GM12878 (cell line): ENCODE measurements around the gene DPM1. TPM values are rescaled to one million over a fixed set of nuclear protein-coding genes. Genes with fewer than 3 reads are reported as not detected.
A peak's percentile ranks its signal among the peaks of the same experiment; 100 is the strongest.

Experiments used
- BHLHE40 ChIP-seq, 2 experiments: fragments of 450-650 bp in 1 of 2; IDR thresholded peaks; 2 replicates each; pipeline ENCODE4 v1.6.1; 2011 to 2017; ENCODE audit warnings: low read depth in 2 of 2, borderline replicate concordance in 1 of 2, improper control_type of control experiment in 1 of 2, low read length in 1 of 2, mild to moderate bottlenecking in 1 of 2
- BRCA1 ChIP-seq: IDR thresholded peaks from 2 replicates; pipeline ENCODE4 v1.6.1; 2011; ENCODE audit warnings: low read depth, low read length, improper control_type of control experiment
- CEBPB ChIP-seq, 2 experiments: fragments of 150-350 bp in 1 of 2; IDR thresholded peaks; 2 replicates each; pipeline ENCODE4 v1.6.1; 2012 to 2014; ENCODE audit warnings: low read depth in 2 of 2, low read length in 2 of 2, borderline replicate concordance in 1 of 2, inconsistent platforms in 1 of 2
- CHD2 ChIP-seq: IDR thresholded peaks from 2 replicates; pipeline ENCODE4 v1.6.1; 2011; ENCODE audit warnings: low read depth, low read length, improper control_type of control experiment, borderline replicate concordance
- EP300 ChIP-seq, 2 experiments: fragments of 150-350 bp in 1 of 2; IDR thresholded peaks; 2 replicates each; pipeline ENCODE4 v1.6.1; 2011 to 2012; ENCODE audit warnings: low read depth in 2 of 2, low read length in 2 of 2, borderline replicate concordance in 1 of 2, improper control_type of control experiment in 1 of 2, inconsistent platforms in 1 of 2; ENCODE audit not compliant: control insufficient read depth in 1 of 2
- ESRRA ChIP-seq: IDR thresholded peaks from 2 replicates; pipeline ENCODE4 v1.6.1; 2012; ENCODE audit warnings: mild to moderate bottlenecking, low read length, improper control_type of control experiment
- EZH2 ChIP-seq: IDR thresholded peaks from 2 replicates; pipeline ENCODE4 v1.6.1; 2012; ENCODE audit warnings: low read depth, mild to moderate bottlenecking, control low read depth, inconsistent platforms, low read length, borderline replicate concordance; ENCODE audit not compliant: control insufficient read depth
- FOS ChIP-seq: IDR thresholded peaks from 3 replicates; pipeline ENCODE4 v1.6.1; 2011; ENCODE audit warnings: borderline replicate concordance; ENCODE audit not compliant: insufficient read length; ENCODE audit errors: extremely low read depth
- FOXM1 ChIP-seq: IDR thresholded peaks from 2 replicates; pipeline ENCODE4 v1.6.1; 2012; ENCODE audit warnings: low read depth, mild to moderate bottlenecking, inconsistent platforms, low read length, moderate library complexity
- HDGF ChIP-seq: fragments of 450-650 bp; IDR thresholded peaks from 2 replicates; pipeline ENCODE4 v1.6.1; 2016; ENCODE audit warnings: antibody characterized with exemption
- KAT2A ChIP-seq: conservative IDR thresholded peaks from 2 replicates; pipeline ENCODE4 v1.6.1; 2011; ENCODE audit warnings: low read depth, low read length; ENCODE audit not compliant: control insufficient read depth
- KDM1A ChIP-seq: fragments of 200-600 bp; sonication (generic); IDR thresholded peaks from 2 replicates; pipeline ENCODE4 v1.6.1; 2016; ENCODE audit warnings: borderline replicate concordance
- MAX ChIP-seq: IDR thresholded peaks from 2 replicates; pipeline ENCODE4 v1.6.1; 2012; ENCODE audit warnings: low read depth, low read length, improper control_type of control experiment
- MEF2A ChIP-seq: IDR thresholded peaks from 2 replicates; pipeline ENCODE4 v1.6.1; 2011; ENCODE audit warnings: low read depth, mild to moderate bottlenecking, low read length, moderate library complexity; ENCODE audit not compliant: insufficient read depth
- MXI1 ChIP-seq: fragments of 150-350 bp; IDR thresholded peaks from 2 replicates; pipeline ENCODE4 v1.6.1; 2011; ENCODE audit warnings: low read depth, mild to moderate bottlenecking, inconsistent platforms, low read length, improper control_type of control experiment
- NBN ChIP-seq: fragments of 450-650 bp; IDR thresholded peaks from 2 replicates; pipeline ENCODE4 v1.6.1; 2016
- NFYA ChIP-seq: IDR thresholded peaks from 2 replicates; pipeline ENCODE4 v1.6.1; 2011; ENCODE audit warnings: low read depth, mild to moderate bottlenecking, low read length, improper control_type of control experiment, borderline replicate concordance
- PRDM15 ChIP-seq: fragments of 450-650 bp; formaldehyde crosslinking; IDR thresholded peaks from 2 replicates; pipeline ENCODE4 v1.4.0; 2020; ENCODE audit warnings: mild to moderate bottlenecking, moderate library complexity
- SIN3A ChIP-seq: IDR thresholded peaks from 2 replicates; pipeline ENCODE4 v1.6.1; 2012; ENCODE audit warnings: low read depth, low read length, improper control_type of control experiment
- SPI1 ChIP-seq: IDR thresholded peaks from 2 replicates; pipeline ENCODE4 v1.6.1; 2011; ENCODE audit warnings: low read depth, mild to moderate bottlenecking, low read length, moderate library complexity, borderline replicate concordance; ENCODE audit not compliant: insufficient read depth
- SREBF1 ChIP-seq: IDR thresholded peaks from 2 replicates; pipeline ENCODE4 v1.6.1; 2012; ENCODE audit warnings: mild to moderate bottlenecking, low read length
- SUZ12 ChIP-seq: fragments of 200-600 bp; sonication (generic); IDR thresholded peaks from one replicate; pipeline ENCODE4 v1.6.1; 2018; ENCODE audit warnings: antibody characterized with exemption, mild to moderate bottlenecking; ENCODE audit not compliant: unreplicated experiment
- TBL1XR1 ChIP-seq: IDR thresholded peaks from 2 replicates; pipeline ENCODE4 v1.6.1; 2012; ENCODE audit warnings: low read depth, low read length, improper control_type of control experiment
- YBX1 ChIP-seq: fragments of 450-650 bp; IDR thresholded peaks from 2 replicates; pipeline ENCODE4 v1.6.1; 2016; ENCODE audit warnings: antibody characterized with exemption
- YY1 ChIP-seq: IDR thresholded peaks from 2 replicates; pipeline ENCODE4 v1.6.1; 2011; ENCODE audit warnings: low read depth, mild to moderate bottlenecking, low read length
- ZNF274 ChIP-seq: IDR thresholded peaks from one replicate; pipeline ENCODE4 v1.8.0; 2011; ENCODE audit not compliant: insufficient read length, insufficient read depth
- ZNF622 ChIP-seq: fragments of 450-650 bp; IDR thresholded peaks from 2 replicates; pipeline ENCODE4 v1.6.1; 2017; ENCODE audit warnings: mild to moderate bottlenecking, inconsistent platforms
- ZZZ3 ChIP-seq: IDR thresholded peaks from 2 replicates; pipeline ENCODE4 v1.6.1; 2011; ENCODE audit warnings: low read depth; ENCODE audit not compliant: control insufficient read depth, insufficient read length
- polyA plus RNA-seq, 11 experiments: library from polyadenylated mRNA; depleted of rRNA in 4 of 11; unstranded in 6 of 11; stranded (reverse) in 5 of 11; fragments of >200 nt; fragmentation: Nextera tagmentation in 4 of 11; fragmentation: Illumina TruSeq in 1 of 11; extraction: Ambion mirVana in 4 of 11; extraction: Trizol in 1 of 11; gene quantifications; 1 replicate in 1 of 11; 2 replicates in 10 of 11; pipeline versions ENCODE4 v1.2.1 to v1.2.3, GENCODE V29; 2011 to 2016; ENCODE audit warnings: inconsistent platforms in 2 of 11, missing spikeins in 2 of 11, low read depth in 1 of 11
- total RNA-seq, 4 experiments: library from RNA; depleted of rRNA in 3 of 4; stranded (reverse); fragments of >200 nt in 3 of 4; fragmentation: Illumina TruSeq in 1 of 4; extraction: Trizol in 1 of 4; gene quantifications; 2 replicates each; pipeline versions ENCODE4 v1.2.1 to v1.2.3, GENCODE V29; 2013 to 2021

DPM1 gene
- total and polyA plus RNA-seq, 10 of the 15 experiments (the other 5 are each of a cell fraction or from before 2014, with no cell fraction given), result 53.3 to 167 (median 108) TPM

GRCh38 chr20:50929299-50930138, 28.8 kb downstream of the DPM1 start (continued):
- TF ChIP-seq BHLHE40 (IDR thresholded peaks at IDR 0.05; ENCODE audit: borderline replicate concordance in 1 of 2, low read depth in 2 of 2, low read length in 1 of 2), result peak; percentile 59 to 79; a peak in 3 of 4 replicates
- TF ChIP-seq NFYA, result no peak
- peak; percentile 93 for TF ChIP-seq NBN
- TF ChIP-seq BRCA1, result no peak
- TF ChIP-seq ZNF622, result no peak
- no peak for TF ChIP-seq FOS
- 0 out of 2 replicates have a peak, but pooled peaks have one; percentile 11 for TF ChIP-seq SREBF1
- TF ChIP-seq TBL1XR1, result peak; percentile 91
- TF ChIP-seq KDM1A, result no peak
- no peak; the same call in 1 of the 2 replicates for TF ChIP-seq ESRRA
- no peak for TF ChIP-seq SUZ12
- peak; percentile 51; the same call in 1 of the 2 replicates for TF ChIP-seq SPI1
- TF ChIP-seq MEF2A, result peak; percentile 76
- TF ChIP-seq EZH2, result no peak
- TF ChIP-seq SIN3A, result peak; percentile 91; the same call in 1 of the 2 replicates
- no peak for TF ChIP-seq PRDM15 (CRISPR knock-in tag)
- peak; percentile 94 for TF ChIP-seq YY1
- no peak for TF ChIP-seq KAT2A
- peak; percentile 82 for TF ChIP-seq MXI1
- peak; percentile 15 to 74; a peak in 1 of 4 replicates for TF ChIP-seq EP300 (IDR thresholded peaks at IDR 0.05; ENCODE audit: borderline replicate concordance in 1 of 2, control insufficient read depth in 1 of 2, low read depth in 2 of 2, low read length in 2 of 2)
- TF ChIP-seq FOXM1, result peak; percentile 95
- no peak for TF ChIP-seq CEBPB (IDR thresholded peaks at IDR 0.05; ENCODE audit: borderline replicate concordance in 1 of 2, low read depth in 2 of 2, low read length in 2 of 2)
- TF ChIP-seq ZZZ3, result no peak
- no peak for TF ChIP-seq YBX1
- no peak for TF ChIP-seq ZNF274
- TF ChIP-seq HDGF, result no peak; the same call in 1 of the 2 replicates
- peak; percentile 98 for TF ChIP-seq CHD2
- TF ChIP-seq MAX, result peak; percentile 80
